CD4-positive, alpha-beta T cell treated with Interleukin-6 at 100 ng/mL for 8 hours (primary cell): ENCODE results near the gene DGAT2.

Experiments
- DNase-seq: peaks from one replicate; pipeline ENCODE4 v3.0.0-alpha.2; 2020; ENCODE audit warnings: mixed read lengths, low spot score

DGAT2 gene

DNA sequence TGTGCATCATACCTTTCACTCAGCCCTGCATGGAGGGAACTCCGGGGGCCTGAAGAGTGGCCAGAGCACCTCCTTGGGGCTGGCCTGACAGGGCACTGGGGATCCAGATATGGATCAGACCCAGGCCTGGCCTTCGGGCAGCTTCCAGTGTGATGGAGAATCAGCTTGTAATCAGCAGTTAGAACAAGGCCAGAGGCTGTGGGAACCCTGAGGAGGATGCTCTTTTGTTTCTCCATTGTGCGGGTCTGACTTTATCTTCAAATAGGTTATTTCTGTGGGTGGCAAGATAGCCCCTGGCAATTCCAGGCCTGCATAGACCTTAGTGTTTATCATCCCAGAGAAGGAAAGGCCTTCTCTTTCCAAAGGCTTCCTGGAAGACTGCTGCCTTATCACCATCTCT lies 12.3 kb downstream of the DGAT2 start:
- DNase-seq = no peak

DNA sequence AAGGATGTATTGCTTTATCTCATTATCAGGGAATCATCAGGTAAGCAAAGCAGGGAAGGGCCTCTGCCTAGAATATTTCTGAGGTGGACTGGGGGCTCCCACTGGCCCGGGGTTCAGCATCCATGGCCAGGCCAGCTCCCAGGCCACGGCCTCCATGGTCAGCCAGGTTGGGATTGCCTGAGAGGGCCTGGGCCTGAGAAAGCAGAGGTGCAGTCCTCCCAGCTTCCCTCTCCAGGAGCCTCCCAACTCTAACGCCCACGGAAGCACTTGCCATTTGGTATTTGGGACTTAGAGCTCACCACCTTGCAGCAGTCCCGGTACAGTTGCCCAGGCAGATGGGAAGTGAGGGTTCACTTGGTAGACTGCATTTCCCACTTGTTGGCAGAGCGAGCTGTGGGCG lies 12.7 kb downstream of the DGAT2 start:
- DNase-seq = no peak

DNA sequence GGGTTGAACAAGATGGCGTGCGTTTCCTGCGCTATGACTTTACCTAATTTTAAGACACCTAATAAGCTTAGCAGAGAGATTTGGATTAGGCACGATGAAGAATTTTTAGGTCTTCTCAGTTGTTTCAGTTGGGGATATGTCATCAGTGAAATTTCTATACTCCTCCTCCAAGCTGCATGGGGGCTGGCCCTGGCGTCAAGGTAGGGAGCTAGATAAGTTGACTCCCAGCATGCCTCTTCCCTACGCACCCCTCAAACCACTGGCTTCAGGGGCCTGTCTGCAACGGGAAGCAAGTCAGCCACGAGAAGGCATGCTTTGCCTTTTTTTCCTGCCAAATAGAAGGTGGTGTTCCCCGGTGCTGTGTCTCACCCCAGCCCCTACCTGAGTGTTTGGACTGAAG lies 13.3 kb downstream of the DGAT2 start:
- DNase-seq = no peak

DNA sequence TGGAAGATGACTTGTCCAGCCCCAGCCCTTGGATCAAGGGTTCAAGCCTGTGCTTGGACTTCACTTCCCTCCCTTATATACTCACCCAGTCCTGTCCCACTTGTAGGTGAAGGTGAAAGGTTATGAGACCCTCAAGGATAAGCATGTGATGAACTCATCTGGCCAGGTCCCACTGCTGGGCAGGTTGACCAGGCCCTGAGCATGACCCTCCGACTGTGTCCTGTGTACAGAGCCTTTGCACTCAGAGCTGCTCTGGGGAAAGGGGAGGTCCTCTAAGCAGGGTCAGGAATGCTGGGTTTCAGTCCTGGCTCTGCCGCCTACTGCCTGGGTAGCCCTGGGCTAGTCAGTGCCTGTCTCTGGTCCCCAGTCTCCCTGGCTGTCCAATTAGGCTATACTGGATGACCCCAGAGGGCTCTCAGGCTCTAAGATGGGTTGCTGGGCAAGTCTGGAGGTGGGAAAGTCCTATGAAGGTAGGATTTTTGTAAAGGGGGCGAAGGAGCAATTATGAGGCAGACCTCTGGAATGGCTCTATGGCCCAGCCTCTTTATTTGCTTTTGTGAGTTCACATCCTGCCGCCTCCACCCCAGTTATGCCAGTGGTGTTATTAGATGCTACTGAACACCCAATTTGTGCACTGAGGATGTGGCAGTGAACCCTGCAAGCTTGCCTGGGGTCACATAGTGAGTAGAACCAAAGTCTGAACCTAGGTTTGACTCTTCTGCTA lies 14.1 kb downstream of the DGAT2 start:
- no peak for DNase-seq

DNA sequence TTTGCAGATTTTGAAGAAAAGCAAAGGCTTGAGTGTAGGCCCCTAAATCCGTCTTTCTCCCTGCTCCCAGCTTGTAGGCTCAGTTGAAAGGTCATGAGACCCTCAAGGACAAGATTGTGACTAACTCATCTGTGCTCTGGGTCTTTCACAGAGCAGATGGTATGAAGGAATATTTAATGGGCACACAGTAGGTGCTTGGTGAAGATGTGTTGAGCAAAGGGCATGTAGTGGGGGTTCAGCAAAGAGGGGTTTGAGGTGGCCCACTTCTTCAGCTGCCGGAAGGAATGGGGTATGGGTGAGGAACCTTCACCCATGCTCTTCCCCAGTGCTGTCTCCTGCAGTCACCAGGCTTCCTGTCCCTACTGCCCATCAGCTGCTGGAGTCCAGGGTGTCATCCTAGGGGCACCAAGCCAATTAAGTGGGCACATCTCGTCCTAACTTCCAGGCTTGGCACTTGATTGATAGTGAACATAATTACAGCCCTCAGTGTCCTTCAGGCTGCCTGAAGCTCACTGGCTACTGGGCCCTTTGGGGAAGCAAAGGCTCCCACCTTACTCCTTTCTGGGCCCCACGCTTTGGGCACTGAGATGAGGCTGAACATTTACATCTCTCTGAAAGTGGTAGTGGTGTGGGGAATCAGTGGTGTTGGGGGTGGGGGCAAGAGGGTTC lies 15.0 kb downstream of the DGAT2 start:
- no peak for DNase-seq

DNA sequence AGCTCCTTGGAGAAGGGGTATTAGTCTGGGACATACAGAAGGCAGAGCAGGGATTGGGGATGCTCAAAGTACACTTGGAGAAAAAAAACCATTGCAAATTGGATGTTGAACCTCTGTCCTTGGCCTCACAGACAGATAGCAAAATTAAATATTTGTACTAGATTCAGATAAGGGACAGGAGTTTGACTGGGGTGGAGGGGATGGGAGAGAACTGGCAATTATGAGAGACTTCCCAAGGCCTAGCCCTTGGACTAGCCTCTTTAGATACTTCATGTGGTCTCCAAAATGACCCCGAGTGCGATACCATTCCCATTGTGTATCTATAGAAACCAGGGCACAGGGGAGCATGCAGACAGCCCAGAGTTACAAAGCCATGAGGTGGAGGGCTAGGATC lies 15.5 kb downstream of the DGAT2 start:
- no peak for DNase-seq

DNA sequence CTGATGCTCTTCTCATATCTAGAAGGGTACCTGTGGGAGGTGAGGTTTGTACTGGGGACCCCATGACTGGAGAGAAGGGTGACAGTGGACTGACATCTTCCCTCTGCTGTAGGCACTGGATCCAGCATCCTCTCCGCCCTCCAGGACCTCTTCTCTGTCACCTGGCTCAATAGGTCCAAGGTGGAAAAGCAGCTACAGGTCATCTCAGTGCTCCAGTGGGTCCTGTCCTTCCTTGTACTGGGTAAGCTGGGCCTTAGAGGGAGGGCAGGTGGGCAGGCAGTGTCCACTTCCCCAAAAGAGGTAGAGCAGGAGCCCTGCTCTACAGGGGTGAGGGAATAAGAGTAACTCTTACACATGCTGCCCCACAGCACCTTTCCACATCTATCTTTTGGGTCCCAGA lies 15.9 kb downstream of the DGAT2 start:
- no peak for DNase-seq

DNA sequence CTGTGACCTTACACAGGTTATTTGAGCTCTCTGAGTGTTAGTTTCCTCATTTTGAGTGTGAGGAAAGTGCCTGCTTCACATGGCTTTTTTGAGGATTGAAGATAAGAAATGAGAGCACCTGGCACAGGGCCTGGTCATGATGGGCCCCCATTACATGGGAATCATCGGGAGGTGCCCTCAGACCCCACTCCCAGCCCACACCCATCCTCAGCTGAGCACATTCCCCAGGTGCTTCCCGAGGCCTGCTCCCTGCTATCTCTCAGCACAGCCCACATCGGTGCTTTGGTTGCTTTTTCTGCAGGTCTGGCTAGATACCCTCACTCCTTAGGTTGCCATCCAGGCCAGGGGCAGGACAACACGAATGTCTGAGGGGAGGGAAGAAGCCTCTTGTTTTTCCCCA lies 16.6 kb downstream of the DGAT2 start:
- DNase-seq = no peak

DNA sequence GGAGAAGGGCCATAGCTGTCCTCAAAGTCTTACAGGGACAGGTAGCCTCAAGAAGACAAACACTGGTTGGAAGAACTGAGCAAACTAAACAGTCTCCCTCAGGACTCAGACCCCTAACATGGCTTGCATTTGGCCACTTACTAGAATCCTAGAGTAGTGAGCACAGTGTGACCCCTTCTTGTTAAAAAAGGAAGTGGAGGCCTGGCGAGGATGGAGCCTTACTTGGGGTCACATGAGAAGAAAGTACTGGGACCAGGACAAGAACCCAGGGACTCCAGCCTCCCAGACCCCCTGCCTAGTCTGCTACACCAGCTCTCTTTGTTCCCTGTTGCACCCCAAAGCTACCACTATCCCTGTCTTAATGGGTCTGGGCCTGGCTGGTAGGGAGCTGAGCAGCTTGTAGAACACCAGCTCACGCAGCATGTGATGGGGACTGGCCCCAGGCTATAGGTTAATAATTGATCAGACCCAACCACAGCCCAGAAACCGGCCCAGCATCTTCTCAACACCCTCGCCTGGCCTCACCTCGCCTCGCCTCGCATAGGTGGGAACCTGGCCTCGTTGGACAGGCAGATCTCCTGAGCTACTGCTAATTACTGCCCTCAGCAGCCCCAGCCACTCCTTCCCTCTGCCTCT lies 17.6 kb downstream of the DGAT2 start:
- no peak for DNase-seq

DNA sequence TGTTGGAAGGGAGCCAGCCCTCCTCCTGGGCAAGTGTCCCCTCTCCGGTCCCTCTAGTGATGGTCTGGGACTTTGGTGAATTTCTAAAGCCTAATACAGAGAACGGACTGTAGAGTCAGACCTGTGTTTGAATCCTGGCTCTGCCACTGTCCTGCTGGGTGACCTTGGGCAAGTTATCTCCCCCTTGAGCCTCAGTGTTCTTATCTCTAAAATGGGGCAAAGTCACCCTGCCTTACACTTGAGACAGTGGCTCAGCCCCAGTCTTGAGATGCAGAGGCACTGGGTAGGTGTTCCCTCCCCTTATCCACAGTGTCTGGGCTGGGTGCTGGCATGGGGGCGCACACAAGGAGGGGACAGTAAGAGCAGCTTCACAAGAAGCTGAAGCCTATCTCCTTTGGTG lies 20.9 kb downstream of the DGAT2 start:
- DNase-seq = no peak

DNA sequence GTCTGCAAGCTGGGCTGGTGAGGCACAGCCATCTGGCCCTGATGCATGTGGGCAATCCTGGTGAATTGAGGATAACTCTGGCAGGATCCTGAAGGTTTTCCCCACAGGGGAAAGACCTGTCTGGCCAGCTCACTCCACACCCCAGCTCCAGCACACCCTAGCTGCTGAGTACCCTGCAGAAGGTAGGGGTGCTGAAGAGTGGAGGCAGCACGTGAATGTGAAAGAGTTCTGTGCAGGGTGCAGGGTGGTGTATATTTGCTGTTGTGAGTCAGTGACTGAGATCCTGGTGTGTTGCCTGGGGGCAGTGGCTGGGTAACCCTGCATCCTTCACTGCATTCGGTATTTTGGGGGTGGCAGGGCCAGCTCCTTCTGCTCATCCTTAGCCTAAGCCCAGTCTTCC lies 22.4 kb downstream of the DGAT2 start:
- no peak for DNase-seq

DNA sequence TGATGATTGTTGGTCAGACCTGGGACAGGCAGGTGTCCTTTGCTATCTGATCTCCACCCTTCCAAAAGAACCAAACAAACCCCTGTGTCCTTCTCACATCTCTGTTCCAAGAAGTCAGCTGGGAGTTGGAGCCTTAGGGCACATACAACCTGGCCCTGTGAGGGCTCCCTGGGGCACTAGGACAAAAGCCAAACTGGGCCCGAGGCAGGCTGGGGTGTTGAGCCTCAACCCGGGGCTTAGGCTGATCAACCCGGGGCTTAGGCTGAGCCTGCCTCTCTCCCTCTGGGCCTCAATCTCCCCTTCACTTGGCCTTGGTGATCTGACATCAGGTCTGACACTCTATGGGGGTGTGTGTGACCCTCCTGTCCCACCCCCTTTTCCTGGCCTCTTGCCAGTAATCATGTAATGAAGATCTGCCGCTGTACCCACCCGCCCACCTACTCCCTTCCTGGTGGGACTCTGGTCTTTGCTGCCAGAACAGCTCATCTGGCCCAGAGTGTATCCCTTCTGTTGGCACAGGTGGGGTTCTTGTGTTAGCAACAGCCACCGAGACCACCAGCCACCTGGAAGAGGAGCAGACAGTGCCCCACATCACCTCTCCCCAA lies 23.7 kb downstream of the DGAT2 start:
- DNase-seq = no peak

DNA sequence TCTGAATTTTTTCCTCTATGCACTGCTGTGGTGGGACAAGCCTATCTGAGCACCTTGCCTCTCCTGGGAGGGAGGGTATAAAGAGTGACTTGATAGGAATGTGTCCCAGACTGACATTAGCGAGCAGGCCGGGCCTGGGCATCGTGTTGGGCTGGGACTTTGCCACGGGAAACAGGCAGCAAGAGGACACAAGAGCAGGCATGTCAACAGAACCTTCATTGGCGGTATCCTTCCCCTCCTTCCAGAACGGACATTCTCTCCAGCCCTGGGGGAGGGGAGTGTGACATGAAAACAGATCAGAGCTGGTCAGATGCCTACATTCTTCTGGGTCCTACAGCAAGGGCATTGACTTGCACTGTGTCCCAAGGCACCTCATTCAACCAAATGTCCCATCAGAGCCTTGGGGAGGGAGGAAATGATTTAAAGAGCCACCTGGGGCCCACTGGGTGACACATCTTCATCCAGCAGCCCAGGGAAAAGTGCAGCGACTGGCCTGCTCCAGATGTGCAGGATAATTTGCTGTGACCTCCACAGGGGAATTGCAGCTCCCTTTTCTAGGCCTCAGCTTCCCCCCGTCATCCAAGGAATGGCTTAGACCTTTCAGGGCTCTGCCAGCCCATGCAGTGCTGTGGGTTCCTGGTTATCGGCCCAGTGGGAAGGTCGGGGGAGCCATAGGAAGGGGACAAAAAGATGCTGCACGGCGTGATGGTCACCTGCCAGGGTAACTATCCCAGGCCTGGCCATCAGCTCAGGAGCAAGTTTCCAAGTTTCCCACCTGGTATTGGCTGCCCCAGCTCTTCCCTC lies 24.6 kb downstream of the DGAT2 start:
- DNase-seq = no peak

DNA sequence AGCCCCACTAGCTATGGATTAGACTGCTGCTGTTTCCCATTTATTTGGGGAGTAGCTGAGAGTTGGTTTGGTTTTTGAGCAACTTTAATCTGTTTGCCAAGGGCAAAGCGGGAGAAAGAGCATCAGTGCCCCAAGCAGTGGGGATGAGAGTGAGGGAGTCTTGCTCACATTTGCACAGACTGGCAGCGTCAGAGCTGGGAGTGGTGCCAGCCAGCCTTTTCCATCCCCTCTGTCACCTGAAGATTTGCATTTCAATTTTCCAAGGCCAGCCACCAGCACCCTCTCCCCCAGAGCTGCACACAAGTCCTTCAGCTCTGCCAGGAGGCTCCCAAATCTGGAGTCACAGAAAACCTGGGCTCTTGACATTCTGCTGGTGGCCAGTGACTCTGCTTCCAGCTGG lies 25.4 kb downstream of the DGAT2 start:
- no peak for DNase-seq

DNA sequence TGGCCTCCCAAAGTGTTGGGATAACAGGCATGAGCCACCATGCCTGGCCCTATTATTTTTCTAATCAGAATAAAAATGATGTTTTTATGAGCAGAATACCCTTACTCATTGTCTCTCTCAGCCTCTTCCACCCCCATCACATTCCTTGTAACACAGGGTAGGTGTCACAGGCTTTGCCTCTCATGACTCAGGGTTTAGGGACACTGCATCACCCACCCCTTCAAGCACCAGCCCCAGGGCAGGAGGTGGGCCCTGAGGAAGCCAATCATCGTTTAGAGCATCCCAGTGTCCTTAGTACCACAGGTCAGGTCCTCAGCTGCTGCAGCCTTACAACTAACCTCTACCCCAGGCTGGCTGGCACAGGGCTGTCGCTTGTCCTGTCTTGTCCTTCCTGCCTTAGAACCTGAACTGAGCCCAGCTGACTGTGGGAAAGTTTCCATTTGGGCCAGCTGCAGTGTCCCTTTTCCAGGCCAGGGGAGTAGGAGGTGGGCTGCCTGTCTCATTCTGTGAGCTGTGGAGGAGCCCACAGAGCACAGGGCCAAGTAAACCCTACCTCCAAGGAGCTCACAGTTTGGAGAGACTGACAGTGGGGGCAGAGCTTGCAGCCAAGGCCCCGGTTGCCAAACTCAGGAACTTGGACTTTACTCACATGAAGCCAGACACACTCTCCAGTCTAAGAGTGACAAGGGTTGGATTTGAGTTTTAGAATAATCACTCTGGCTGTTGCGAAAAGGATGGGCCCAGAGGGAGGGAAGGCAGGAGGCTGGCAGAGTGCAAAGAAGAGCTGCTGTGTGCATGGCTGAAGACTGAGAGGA lies 26.9 kb downstream of the DGAT2 start:
- no peak for DNase-seq

DNA sequence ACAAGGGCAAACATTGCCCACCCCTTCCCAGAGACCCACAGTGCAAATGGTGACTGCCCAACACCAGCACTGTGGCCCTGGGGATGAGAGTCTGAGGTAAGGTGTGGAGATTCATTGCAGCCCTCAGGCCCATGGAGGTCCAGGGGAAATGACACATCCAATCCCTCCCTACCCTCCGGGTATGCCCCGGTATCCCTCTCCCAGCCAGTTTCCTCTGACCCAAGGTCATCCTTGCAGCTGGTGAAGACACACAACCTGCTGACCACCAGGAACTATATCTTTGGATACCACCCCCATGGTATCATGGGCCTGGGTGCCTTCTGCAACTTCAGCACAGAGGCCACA lies 27.5 kb downstream of the DGAT2 start:
- no peak for DNase-seq

DNA sequence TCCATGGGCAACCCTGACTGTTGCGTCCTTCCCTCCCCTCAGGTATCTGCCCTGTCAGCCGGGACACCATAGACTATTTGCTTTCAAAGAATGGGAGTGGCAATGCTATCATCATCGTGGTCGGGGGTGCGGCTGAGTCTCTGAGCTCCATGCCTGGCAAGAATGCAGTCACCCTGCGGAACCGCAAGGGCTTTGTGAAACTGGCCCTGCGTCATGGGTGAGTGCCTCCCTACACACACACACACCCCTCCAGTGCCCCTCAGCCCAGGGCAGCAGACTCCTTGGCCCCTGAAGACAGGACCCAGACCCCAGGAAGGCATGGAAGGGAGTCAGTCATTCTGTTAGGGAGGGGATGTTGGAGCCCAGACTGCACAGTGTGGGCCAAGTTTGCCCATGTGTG lies 28.5 kb downstream of the DGAT2 start:
- no peak for DNase-seq

DNA sequence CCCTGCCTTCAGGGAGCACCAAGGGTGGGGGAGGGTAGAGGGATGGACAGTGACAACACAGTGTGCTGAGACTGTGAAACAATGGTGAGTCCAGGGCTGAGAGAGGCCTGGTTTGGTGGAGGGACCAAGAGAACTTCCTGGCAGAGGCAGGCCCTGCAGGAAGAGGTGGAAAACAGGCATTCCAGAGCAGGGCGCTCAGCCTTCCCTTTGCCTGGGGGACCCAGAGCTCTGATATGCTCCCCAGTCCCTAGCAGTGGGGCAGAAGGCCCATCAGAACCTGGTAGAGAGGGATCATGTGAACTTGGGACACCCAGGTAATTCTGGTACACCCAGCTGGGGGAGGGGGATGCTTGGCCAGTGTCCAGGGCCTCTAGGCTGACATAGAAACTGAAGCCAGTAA lies 29.2 kb downstream of the DGAT2 start:
- DNase-seq = no peak

DNA sequence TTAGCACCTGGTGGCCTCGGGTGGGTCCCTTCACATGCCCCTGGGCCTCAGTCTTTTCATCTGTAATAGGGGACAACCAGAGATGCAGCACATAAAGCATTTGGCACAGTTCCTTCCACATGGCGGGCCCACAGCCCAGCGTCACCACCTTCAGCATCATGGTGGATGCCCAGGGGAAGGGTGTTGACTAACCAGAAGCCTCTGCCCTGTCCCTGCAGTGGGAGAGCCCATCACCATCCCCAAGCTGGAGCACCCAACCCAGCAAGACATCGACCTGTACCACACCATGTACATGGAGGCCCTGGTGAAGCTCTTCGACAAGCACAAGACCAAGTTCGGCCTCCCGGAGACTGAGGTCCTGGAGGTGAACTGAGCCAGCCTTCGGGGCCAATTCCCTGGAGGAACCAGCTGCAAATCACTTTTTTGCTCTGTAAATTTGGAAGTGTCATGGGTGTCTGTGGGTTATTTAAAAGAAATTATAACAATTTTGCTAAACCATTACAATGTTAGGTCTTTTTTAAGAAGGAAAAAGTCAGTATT lies 31.6 kb downstream of the DGAT2 start:
- DNase-seq = no peak

DNA sequence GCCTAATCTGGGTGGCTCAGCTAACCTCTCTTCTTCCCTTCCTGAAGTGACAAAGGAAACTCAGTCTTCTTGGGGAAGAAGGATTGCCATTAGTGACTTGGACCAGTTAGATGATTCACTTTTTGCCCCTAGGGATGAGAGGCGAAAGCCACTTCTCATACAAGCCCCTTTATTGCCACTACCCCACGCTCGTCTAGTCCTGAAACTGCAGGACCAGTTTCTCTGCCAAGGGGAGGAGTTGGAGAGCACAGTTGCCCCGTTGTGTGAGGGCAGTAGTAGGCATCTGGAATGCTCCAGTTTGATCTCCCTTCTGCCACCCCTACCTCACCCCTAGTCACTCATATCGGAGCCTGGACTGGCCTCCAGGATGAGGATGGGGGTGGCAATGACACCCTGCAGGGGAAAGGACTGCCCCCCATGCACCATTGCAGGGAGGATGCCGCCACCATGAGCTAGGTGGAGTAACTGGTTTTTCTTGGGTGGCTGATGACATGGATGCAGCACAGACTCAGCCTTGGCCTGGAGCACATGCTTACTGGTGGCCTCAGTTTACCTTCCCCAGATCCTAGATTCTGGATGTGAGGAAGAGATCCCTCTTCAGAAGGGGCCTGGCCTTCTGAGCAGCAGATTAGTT lies 32.3 kb downstream of the DGAT2 start:
- no peak for DNase-seq
